Measurements from ENCODE around the gene BMP3.

Gene BMP3

DNA sequence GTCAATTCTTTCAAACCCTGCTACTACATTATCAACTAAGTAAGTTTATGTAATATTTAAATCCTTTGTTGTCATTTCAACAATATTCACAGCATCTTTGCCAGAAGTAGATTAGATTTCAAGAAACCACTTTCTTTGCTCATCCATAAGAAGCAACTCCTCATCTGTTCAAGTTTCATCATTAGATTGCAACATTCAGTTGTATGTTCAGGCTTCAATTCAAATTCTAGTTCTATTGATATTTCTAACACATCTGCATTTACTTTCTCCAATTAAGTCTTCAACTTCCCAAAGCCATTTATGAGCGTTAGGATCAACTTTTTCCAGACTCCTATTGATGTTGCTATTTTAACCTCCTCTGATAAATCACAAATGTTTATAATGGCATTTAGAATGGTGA, 66.1 kb downstream of the BMP3 start:
- Histone ChIP-seq H3K27me3 (no peaks in the 10 kb centered on the region), H3K4me3 (no peak overlapping the region), H3K36me3 (no peaks in the 10 kb centered on the region), H3K4me1 (no peaks in the 10 kb centered on the region), H4K20me1 (no peaks in the 10 kb centered on the region), H3K9me3 (peaks cover 8% of the 10 kb centered on the region; the same call in 1 of the 2 replicates), H3K27ac (no peak overlapping the region), H3K4me2 (no peak overlapping the region), H3K9ac (no peak overlapping the region)
- TF ChIP-seq Cebpa-rat (IDR thresholded peaks at IDR 0.05) = no peak

DNA sequence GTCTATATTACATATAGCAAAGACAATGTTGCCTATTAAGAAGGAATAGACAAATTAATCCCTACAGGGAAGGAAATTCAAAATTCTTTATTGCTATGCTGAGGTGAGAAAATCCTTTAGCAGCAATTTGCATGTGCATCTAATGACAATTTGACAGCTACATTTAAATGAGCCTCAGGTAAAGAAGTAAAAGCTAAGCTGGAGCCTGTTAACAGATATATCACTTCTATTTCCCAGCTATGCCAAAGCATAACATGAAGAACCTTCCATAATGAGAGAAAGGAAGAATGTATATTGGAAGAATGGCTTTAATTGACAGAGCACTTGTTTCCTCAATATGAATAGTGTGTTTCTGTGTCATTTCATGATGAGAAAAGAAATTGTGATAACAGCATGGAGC, 71.6 kb downstream of the BMP3 start:
- H3K27me3 ChIP-seq = no peaks in the 10 kb centered on the region
- H3K9ac ChIP-seq = no peak overlapping the region

DNA sequence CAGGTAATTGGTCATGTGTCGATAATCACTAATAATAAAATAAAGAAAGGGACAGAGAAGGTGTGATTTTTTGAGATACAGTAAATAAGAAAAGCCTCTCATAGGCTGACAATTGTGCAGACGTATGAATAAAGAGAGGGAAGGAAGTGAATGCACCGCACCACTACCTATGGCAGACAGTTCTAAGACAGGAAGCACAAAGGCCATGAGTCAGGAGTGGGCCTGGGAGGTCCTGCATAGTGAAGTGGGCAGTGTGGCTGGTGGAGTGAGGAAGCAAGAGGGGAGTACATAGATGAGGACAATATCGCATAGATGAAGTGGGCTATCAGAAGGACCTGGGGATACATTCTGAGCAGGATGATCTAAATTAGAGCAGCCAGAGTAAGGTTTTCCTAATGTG, 75.6 kb downstream of the BMP3 start:
- Histone ChIP-seq H3K27ac (no peak overlapping the region), H3K27me3 (no peaks in the 10 kb centered on the region), H3K4me2 (no peak overlapping the region), H3K9me3 (no peaks in the 10 kb centered on the region), H3K36me3 (no peaks in the 10 kb centered on the region), H3K4me1 (no peaks in the 10 kb centered on the region), H3K9ac (no peak overlapping the region), H3K4me3 (no peak overlapping the region), H4K20me1 (no peaks in the 10 kb centered on the region)
- no peak for TF ChIP-seq Cebpa-rat (IDR thresholded peaks at IDR 0.05)

More for the DNA sequence above, 71.6 kb downstream of the BMP3 start:
- H3K27ac ChIP-seq = no peak overlapping the region
- H3K4me3 ChIP-seq = no peak overlapping the region
- H4K20me1 ChIP-seq = no peaks in the 10 kb centered on the region
- H3K4me1 ChIP-seq = no peaks in the 10 kb centered on the region
- H3K4me2 ChIP-seq = no peak overlapping the region
- no peak for TF ChIP-seq Cebpa-rat (IDR thresholded peaks at IDR 0.05)
- no peaks in the 10 kb centered on the region for H3K36me3 ChIP-seq
- peaks cover 7% of the 10 kb centered on the region; the same call in 1 of the 2 replicates for H3K9me3 ChIP-seq
